CD8-positive, alpha-beta memory T cell (primary cell): ENCODE data around the gene KIF2C. TPM values are rescaled to one million over a fixed set of nuclear protein-coding genes. Genes with fewer than 3 reads are reported as not detected.
A peak's percentile ranks its signal among the peaks of the same experiment; 100 is the strongest.
"Not testable (repeated sequence)": the region's sequence is repeated elsewhere in the genome, so short reads cannot be mapped to it uniquely, and the experiment has no call there.

Experiments used
- CTCF ChIA-PET: fragments of 350-600 bp; sonication (Branson Sonifier 250); formaldehyde crosslinking; loops from one replicate; lab custom pipeline; 2021; ENCODE audit warnings: antibody characterized with exemption; lab: Charles Lee
- POLR2A ChIA-PET: fragments of 350-600 bp; sonication (Branson Sonifier 250); formaldehyde crosslinking; loops from one replicate; lab custom pipeline; 2021; ENCODE audit warnings: antibody characterized with exemption; lab: Charles Lee
- DNase-seq, 5 donors: peaks; one replicate each; pipeline versions ENCODE4 v3.0.0 to v3.0.0-alpha.2; 2020 to 2022; ENCODE audit warnings: mixed read lengths in 1 of 5
- H3K27ac ChIP-seq: one replicate; pipeline ENCODE4 v1.7.0; 2013; ENCODE audit warnings: low read depth, mild to moderate bottlenecking, low read length, moderate library complexity
- H3K27me3 ChIP-seq: 2 replicates; pipeline ENCODE4 v1.7.0; 2013; ENCODE audit warnings: low read length, mild to moderate bottlenecking; ENCODE audit not compliant: insufficient read depth, poor library complexity, severe bottlenecking
- H3K36me3 ChIP-seq: 2 replicates; pipeline ENCODE4 v1.7.0; 2013; ENCODE audit warnings: mild to moderate bottlenecking, low read length, moderate library complexity; ENCODE audit not compliant: insufficient read depth
- H3K4me1 ChIP-seq: 2 replicates; pipeline ENCODE4 v1.7.0; 2013; ENCODE audit warnings: mild to moderate bottlenecking, low read length, moderate library complexity; ENCODE audit not compliant: insufficient read depth
- H3K4me3 ChIP-seq: 2 replicates; pipeline ENCODE4 v1.7.0; 2013; ENCODE audit warnings: mild to moderate bottlenecking, low read length
- H3K9me3 ChIP-seq: 2 replicates; pipeline ENCODE4 v1.7.0; 2013; ENCODE audit warnings: mild to moderate bottlenecking, low read length
- H3K27ac Mint-ChIP-seq, 8 donors: one replicate each; pipeline ENCODE4 v1.8.0; 2020 to 2021; ENCODE audit warnings: mixed read lengths in 8 of 8, mild to moderate bottlenecking in 6 of 8, inconsistent platforms in 3 of 8, moderate library complexity in 3 of 8
- H3K27me3 Mint-ChIP-seq, 2 donors: one replicate each; pipeline ENCODE4 v1.8.0; 2020 to 2021; ENCODE audit warnings: mixed read lengths in 2 of 2, mild to moderate bottlenecking in 1 of 2, moderate library complexity in 1 of 2
- H3K36me3 Mint-ChIP-seq, 3 donors: one replicate each; pipeline ENCODE4 v1.8.0; 2020 to 2021; ENCODE audit warnings: mixed read lengths in 3 of 3, inconsistent platforms in 1 of 3, mild to moderate bottlenecking in 1 of 3
- H3K4me1 Mint-ChIP-seq, 3 donors: one replicate each; pipeline ENCODE4 v1.8.0; 2020 to 2021; ENCODE audit warnings: mixed read lengths in 3 of 3, inconsistent platforms in 1 of 3, mild to moderate bottlenecking in 1 of 3
- H3K4me3 Mint-ChIP-seq, 7 donors: one replicate each; pipeline ENCODE4 v1.8.0; 2020 to 2021; ENCODE audit warnings: mixed read lengths in 7 of 7, mild to moderate bottlenecking in 6 of 7, moderate library complexity in 4 of 7, inconsistent platforms in 2 of 7
- H3K9me3 Mint-ChIP-seq, 5 donors: one replicate each; pipeline ENCODE4 v1.8.0; 2020 to 2022; ENCODE audit warnings: mixed read lengths in 5 of 5, mild to moderate bottlenecking in 3 of 5, moderate library complexity in 2 of 5, inconsistent platforms in 1 of 5
- polyA plus RNA-seq: library from polyadenylated mRNA; unstranded; fragments of 300-500 nt; fragmentation: Illumina TruSeq; gene quantifications from one replicate; pipeline ENCODE4 v1.2.3, GENCODE V29; 2021
- total RNA-seq, 2 experiments: library from RNA; stranded (reverse); gene quantifications; one replicate each; pipeline ENCODE4 v1.2.3, GENCODE V29; 2021

The KIF2C gene
- total and polyA plus RNA-seq, 3 experiments from 2014 or later: 0.61 to 41.4 (median 40.4) TPM

DNA sequence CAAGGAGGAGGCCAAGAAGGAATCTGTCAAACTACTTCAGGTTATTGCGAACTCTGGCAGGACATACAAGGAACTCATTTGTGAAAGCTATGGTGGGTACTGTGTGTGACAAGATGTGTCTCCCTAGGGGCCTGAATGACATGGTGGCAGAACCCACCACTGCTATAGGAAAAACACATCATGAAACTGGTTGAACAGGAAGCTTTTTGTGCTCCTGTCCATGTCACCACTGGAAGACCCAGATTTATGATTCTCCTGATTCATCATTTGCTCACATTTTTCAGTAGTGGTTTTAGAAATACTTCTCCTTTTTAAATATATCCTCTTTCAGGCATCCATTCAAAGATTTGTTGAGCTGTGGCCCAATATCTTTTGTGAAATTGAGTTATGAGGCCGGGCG is 41.5 kb upstream of the KIF2C start:
- peak overlapping the region in 3 of 8 donors; percentile 42 to 70 (median 48) for H3K27ac Mint-ChIP-seq
- H3K36me3 ChIP-seq: no peaks in the 10 kb centered on the region
- peaks cover 12 to 15% (median 14%) of the 10 kb centered on the region in 3 donors for H3K4me1 Mint-ChIP-seq
- ChIA-PET POLR2A (no interaction called here), CTCF (no interaction called here)
- peak overlapping the region in 1 of 7 donors; percentile 32 for H3K4me3 Mint-ChIP-seq
- H3K27me3 ChIP-seq: no peaks in the 10 kb centered on the region
- no peaks in the 10 kb centered on the region for H3K27me3 Mint-ChIP-seq
- H3K27ac ChIP-seq: no peak overlapping the region
- no peak for DNase-seq
- no peaks in the 10 kb centered on the region for H3K9me3 ChIP-seq
- peaks cover 0 to 1% (median 0%) of the 10 kb centered on the region in 3 donors for H3K36me3 Mint-ChIP-seq
- no peaks in the 10 kb centered on the region for H3K9me3 Mint-ChIP-seq
- H3K4me1 ChIP-seq: peaks cover 16% of the 10 kb centered on the region
- H3K4me3 ChIP-seq: no peak overlapping the region

DNA sequence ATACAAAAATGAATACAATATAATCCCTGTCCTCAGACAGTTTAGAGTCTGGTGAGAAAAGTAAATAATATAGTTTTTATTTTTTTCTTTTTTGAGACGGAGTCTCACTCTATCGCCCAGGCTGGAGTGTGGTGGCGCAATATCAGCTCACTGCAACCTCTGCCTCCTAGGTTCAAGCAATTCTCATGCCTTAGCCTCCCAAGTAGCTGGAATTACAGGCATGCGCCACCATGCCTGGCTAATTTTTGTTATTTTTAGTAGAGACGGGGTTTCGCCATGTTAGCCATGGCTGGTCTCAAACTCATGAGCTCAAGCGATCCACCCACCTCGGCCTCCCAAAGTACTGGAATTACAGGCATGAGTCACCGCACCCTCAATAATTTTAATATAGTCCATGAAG is 40.3 kb upstream of the KIF2C start:
- H3K27ac ChIP-seq, H3K4me3 Mint-ChIP-seq, H3K36me3 ChIP-seq, H3K36me3 Mint-ChIP-seq, H3K27me3 ChIP-seq, H3K27me3 Mint-ChIP-seq, H3K27ac Mint-ChIP-seq, H3K9me3 ChIP-seq, H3K9me3 Mint-ChIP-seq, DNase-seq, CTCF ChIA-PET, POLR2A ChIA-PET, H3K4me3 ChIP-seq: not testable (repeated sequence)
- peaks cover 12 to 15% (median 14%) of the 10 kb centered on the region in 3 donors for H3K4me1 Mint-ChIP-seq
- peaks cover 16% of the 10 kb centered on the region for H3K4me1 ChIP-seq

DNA sequence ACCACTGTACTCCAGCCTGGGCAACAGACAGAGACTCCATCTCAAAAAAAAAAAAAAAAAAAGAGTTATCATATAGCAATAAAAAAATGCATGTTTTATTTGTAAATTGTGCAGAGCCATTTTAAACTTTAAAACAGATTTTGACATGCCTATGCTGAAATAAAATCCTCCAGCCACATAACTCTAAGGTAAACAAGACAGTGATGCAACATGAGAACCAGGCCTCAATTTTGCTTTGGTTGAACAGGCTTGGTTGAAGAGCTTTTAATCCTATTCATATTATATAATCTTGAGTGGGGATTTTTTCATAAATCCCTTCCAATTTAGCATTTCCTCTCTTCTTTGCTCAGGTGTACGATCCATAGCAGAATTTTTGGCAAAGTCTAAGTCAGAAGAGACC is 39.1 kb upstream of the KIF2C start:
- Mint-ChIP-seq H3K27ac (no peak overlapping the region), H3K4me3 (no peak overlapping the region), H3K36me3 (no peaks in the 10 kb centered on the region), H3K9me3 (no peaks in the 10 kb centered on the region), H3K27me3 (no peaks in the 10 kb centered on the region), H3K4me1 (peaks cover 12 to 15% (median 14%) of the 10 kb centered on the region in 3 donors)
- Histone ChIP-seq H3K27me3 (no peaks in the 10 kb centered on the region), H3K9me3 (no peaks in the 10 kb centered on the region), H3K36me3 (no peaks in the 10 kb centered on the region), H3K4me1 (peaks cover 16% of the 10 kb centered on the region), H3K4me3 (no peak overlapping the region), H3K27ac (no peak overlapping the region)
- ChIA-PET CTCF (no interaction called here), POLR2A (no interaction called here)
- DNase-seq: no peak

DNA sequence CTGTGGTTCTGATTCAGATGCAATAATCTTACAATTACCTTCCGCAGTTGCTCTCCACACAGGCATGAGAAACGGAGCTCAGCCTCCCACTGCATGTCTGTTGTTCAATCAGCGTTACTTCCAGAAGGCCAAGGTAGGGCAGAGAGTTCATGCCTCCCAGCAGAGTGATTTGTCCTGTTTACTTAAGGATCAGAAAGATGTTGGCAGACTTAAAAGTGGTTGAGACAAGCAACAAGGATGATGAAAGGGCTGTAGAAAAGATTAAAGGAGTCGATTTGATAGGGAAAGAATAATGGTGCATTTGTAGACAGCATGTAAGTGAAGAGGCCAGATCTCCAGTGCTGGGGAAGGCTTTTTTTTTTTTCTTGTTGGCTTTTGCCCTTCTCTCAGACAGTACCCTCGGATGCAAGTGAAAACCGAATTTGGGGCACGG is 38.5 kb upstream of the KIF2C start:
- peaks cover 14% of the 10 kb centered on the region for H3K4me1 ChIP-seq
- Mint-ChIP-seq H3K27me3 (no peaks in the 10 kb centered on the region), H3K4me1 (peaks cover 12 to 14% (median 14%) of the 10 kb centered on the region in 3 donors), H3K9me3 (no peaks in the 10 kb centered on the region), H3K4me3 (no peak overlapping the region), H3K27ac (peak overlapping the region in 1 of 8 donors; percentile 65), H3K36me3 (no peaks in the 10 kb centered on the region)
- H3K9me3 ChIP-seq: no peaks in the 10 kb centered on the region
- POLR2A ChIA-PET: no interaction called here
- CTCF ChIA-PET: no interaction called here
- H3K4me3 ChIP-seq: no peak overlapping the region
- no peak overlapping the region for H3K27ac ChIP-seq
- no peaks in the 10 kb centered on the region for H3K27me3 ChIP-seq
- no peaks in the 10 kb centered on the region for H3K36me3 ChIP-seq
- DNase-seq: no peak

DNA sequence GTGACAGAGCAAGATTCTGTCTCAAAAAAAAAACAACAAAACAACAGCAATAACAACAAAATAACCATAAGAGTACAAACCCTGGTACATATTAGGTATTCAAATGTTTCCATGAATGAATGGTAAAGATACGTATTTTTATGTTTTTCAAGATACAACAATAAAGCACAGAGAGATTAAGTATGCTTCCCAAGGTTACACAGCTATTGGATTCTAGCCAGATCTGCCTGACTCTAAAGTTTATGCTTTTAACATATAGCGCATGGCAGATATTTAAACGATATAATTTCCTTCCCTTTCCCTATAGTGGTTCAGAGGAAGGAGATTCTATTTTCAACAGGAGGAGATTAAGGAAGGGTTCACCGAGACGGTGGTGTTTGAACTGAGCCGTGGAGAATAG is 34.2 kb upstream of the KIF2C start:
- H3K4me3 Mint-ChIP-seq: no peak overlapping the region
- Histone ChIP-seq H3K4me1 (peaks cover 10% of the 10 kb centered on the region), H3K27me3 (no peaks in the 10 kb centered on the region), H3K9me3 (no peaks in the 10 kb centered on the region), H3K4me3 (no peak overlapping the region), H3K36me3 (no peaks in the 10 kb centered on the region), H3K27ac (no peak overlapping the region)
- H3K9me3 Mint-ChIP-seq: no peaks in the 10 kb centered on the region
- peaks cover 6 to 8% (median 7%) of the 10 kb centered on the region in 3 donors for H3K4me1 Mint-ChIP-seq
- no peak overlapping the region for H3K27ac Mint-ChIP-seq
- H3K27me3 Mint-ChIP-seq: peaks cover 0 to 3% of the 10 kb centered on the region in 2 donors
- H3K36me3 Mint-ChIP-seq: no peaks in the 10 kb centered on the region
- no peak for DNase-seq
- ChIA-PET CTCF (interaction anchor here (2.0 to 4.3 kb wide), 3 partner anchors 9 to 30 kb away, joined by 6 to 22 read pairs (median 9); partner anchors contain the start of genes ARMH1, RNU5D-1 and TMEM53), POLR2A (no interaction called here)

DNA sequence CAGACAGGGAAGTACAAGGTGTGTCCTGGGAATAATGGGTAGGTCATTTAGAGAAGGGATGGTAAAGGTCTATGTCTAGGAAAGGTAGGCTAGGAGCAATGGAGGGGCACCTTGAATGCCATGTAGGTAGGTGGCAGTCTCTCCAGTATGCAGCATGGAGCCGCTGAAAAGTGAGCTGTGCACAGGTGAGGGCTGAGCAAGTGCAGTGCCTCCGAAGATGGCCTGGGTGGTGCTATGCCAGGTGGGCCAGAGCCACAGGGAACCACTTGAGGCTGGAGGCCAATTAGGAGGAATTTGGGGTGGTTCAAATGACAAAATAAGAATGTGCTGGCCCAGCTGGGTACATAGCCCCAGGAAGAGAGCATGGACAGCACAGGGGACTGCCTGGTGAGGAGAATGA is 33.7 kb upstream of the KIF2C start:
- Histone ChIP-seq H3K9me3 (no peaks in the 10 kb centered on the region), H3K36me3 (no peaks in the 10 kb centered on the region), H3K4me1 (peaks cover 10% of the 10 kb centered on the region), H3K27ac (no peak overlapping the region), H3K4me3 (no peak overlapping the region), H3K27me3 (no peaks in the 10 kb centered on the region)
- ChIA-PET CTCF (interaction anchor here (2.0 to 4.3 kb wide), 3 partner anchors 9 to 31 kb away, joined by 6 to 22 read pairs (median 9); partner anchors contain the start of genes ARMH1, RNU5D-1 and TMEM53), POLR2A (no interaction called here)
- H3K4me1 Mint-ChIP-seq: peaks cover 6 to 8% (median 7%) of the 10 kb centered on the region in 3 donors
- no peak overlapping the region for H3K4me3 Mint-ChIP-seq
- no peaks in the 10 kb centered on the region for H3K9me3 Mint-ChIP-seq
- peak overlapping the region in 2 of 8 donors; percentile 49 to 51 for H3K27ac Mint-ChIP-seq
- no peaks in the 10 kb centered on the region for H3K36me3 Mint-ChIP-seq
- DNase-seq: no peak
- peaks cover 0 to 3% of the 10 kb centered on the region in 2 donors for H3K27me3 Mint-ChIP-seq

DNA sequence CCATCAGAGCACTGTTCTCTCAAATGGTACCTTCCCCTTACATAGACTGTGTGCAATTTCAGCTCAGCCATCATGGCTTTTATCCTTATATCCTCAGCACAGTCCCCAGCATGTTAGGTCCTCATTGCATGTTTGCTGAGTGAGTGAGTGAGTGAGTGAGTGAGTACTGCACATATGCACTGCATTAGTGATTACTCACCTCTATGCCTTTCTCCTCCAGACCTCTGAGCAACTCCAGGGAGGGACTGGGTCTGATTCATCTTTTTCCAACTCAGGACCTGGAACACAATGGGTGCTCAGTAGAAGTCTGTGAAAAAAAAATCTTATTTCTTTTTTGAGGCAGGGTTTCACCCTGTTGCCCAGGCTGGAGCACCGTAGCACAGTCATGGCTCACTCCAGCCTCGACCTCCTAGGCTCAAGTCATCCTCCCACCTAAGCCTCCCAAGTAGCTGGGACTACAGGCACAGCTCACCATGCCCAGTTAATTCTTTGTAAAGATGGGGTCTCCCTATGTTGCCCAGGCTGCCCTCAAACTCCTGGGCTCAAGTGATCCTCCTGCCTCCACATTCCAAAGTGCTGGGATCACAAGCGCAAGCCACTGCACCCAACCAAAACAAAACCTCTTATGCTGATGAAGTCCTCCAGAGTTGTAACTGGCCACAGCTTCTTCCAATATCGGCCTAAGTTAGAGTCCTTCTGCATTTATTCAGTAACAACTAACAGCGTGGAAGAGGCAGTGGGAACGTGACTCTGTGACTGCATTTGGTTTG is 32.3 kb upstream of the KIF2C start:
- Mint-ChIP-seq H3K4me1 (peaks cover 6 to 8% (median 7%) of the 10 kb centered on the region in 3 donors), H3K4me3 (no peak overlapping the region), H3K9me3 (no peaks in the 10 kb centered on the region), H3K27ac (peak overlapping the region in 2 of 8 donors; percentile 32 to 84), H3K36me3 (no peaks in the 10 kb centered on the region), H3K27me3 (peaks cover 0 to 3% of the 10 kb centered on the region in 2 donors)
- Histone ChIP-seq H3K27ac (no peak overlapping the region), H3K27me3 (no peaks in the 10 kb centered on the region), H3K36me3 (no peaks in the 10 kb centered on the region), H3K4me1 (peaks cover 10% of the 10 kb centered on the region), H3K9me3 (no peaks in the 10 kb centered on the region), H3K4me3 (no peak overlapping the region)
- no peak for DNase-seq
- ChIA-PET CTCF (interaction anchor here (2.0 to 4.3 kb wide), 3 partner anchors 11 to 32 kb away, joined by 6 to 22 read pairs (median 9); partner anchors contain the start of genes ARMH1, RNU5D-1 and TMEM53), POLR2A (no interaction called here)
